Measurements from ENCODE around the gene GJC1.

GRCh38 chr17:44749980-44750318 is 80.1 kb downstream of the GJC1 start:
- TF ChIP-seq CTCF (IDR thresholded peaks at IDR 0.05 in 2 of 3, conservative IDR thresholded peaks at IDR 0.05 in 1 of 3; ENCODE audit: insufficient read depth in 2 of 3, low read depth in 1 of 3, low read length in 3 of 3): no peak
- no peak for TF ChIP-seq JUN (IDR thresholded peaks at IDR 0.05; ENCODE audit: borderline replicate concordance, low read depth, low read length)
- TF ChIP-seq JUN (CRISPR knock-in tag; IDR thresholded peaks at IDR 0.05; ENCODE audit: borderline replicate concordance): no peak
- TF ChIP-seq TEAD4 (IDR thresholded peaks at IDR 0.05; ENCODE audit: low read length): no peak
- TF ChIP-seq TEAD4 (CRISPR knock-in tag; IDR thresholded peaks at IDR 0.05; ENCODE audit: borderline replicate concordance): no peak
- TF ChIP-seq ZNF592 (IDR thresholded peaks at IDR 0.05): no peak
- no peak for TF ChIP-seq ZNF3 (CRISPR knock-in tag; IDR thresholded peaks at IDR 0.05)
- no peak for TF ChIP-seq ZNF184 (CRISPR knock-in tag; IDR thresholded peaks at IDR 0.05)
- TF ChIP-seq NFATC3 (IDR thresholded peaks at IDR 0.05): no peak
- no peak for TF ChIP-seq ATF2 (CRISPR knock-in tag; IDR thresholded peaks at IDR 0.05)
- TF ChIP-seq GATAD2B (IDR thresholded peaks at IDR 0.05; ENCODE audit: borderline replicate concordance): no peak
- no peak for TF ChIP-seq ZBTB7A (IDR thresholded peaks at IDR 0.05; ENCODE audit: borderline replicate concordance, control insufficient read depth, low read depth, low read length)
